Measurements from ENCODE around the gene IDH3G.

The IDH3G gene

DNA sequence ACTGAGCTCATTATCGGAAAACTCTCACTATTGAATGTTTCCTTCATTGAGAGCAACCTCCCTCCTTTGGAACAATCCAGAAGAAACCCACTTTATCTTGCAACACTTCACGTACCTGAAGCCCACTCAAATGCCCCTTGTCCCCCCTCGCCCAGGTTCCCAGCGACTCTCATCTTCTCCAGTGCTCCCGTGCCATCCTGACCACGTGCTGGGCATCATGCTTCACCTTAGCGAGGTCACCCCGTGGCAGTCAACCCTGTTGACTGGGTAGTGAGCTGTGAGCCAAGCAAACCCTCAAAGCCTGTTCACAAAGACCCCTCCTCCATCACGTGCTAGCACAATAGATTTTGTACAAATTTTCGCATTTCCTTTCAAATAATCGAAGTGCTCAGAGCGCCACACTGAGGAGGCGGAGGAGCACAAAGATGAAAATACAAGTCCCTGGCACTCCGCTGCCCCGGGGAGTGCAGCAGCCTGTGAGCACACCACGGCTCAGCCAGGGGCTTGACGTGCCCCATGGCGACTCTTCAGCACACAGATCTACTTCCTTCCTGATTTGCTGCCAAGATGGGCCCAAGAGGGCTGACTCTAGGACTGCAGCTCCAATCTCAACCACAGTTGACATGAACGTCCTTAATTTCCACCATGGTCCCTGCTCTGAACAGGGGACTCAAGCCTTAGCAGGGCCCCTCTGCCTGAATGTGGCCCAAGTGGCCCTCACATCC is 20.6 kb upstream of the IDH3G start:
- no peak for DNase-seq

DNA sequence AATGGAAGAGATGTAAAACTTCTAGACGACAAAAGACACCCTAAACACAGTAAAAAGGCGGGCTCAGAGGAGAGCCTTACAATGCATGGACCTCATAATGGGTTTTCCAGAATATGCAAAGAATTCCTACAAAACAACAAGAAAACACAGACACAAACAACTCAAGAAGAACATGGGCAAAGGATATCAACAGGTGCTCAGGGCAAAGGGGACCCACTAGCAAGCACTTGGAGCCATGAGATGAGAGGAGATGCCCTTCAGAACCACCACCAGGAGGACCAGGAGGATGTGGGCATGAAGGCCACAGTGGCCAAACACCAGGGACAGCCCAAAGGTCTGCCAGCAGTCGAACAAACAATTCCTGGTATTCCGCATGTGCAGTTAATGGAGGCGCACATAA is 19.0 kb upstream of the IDH3G start:
- DNase-seq, result no peak

DNA sequence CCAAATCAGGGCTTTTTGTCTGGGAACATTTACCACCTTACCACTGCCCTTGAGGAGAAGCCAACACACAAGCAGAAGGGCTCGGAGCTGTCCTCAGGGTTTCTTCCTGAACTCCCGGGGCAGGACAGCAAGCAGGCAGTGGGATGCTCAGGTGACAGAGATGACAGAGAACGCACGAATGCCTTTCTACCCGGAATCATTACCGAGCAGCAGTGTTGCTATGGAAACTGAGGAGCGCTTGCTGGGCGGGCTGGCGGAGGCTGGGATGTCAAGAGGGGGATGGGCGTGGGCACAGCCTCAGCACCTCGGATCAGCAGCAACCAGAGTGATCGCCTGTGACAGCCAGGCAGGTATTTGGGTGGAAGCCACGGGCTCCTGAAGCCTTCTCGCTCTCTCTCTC is 18.0 kb upstream of the IDH3G start:
- DNase-seq, result peak in 2 of 3 experiments; percentile 39 to 44

DNA sequence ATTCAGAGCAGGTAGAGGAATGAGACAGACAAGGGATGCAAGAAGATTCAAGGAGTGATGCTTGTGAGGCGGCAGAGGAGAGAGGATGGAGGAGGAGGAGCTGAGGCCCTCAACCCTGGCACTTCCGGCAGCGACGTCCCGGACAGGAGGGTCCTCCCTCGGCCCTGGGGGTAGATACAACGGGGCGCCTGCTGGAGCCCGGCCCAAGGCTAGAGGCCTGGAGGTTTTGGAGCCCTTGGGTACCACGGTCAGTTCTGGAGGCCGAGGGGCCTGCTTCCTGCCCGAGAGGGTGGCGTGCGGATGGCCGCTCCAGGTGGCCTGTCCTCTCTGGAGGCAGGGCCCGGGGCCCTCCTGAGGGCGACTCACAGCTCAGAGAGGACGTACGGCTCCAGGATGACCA is 13.8 kb upstream of the IDH3G start:
- no peak for DNase-seq

DNA sequence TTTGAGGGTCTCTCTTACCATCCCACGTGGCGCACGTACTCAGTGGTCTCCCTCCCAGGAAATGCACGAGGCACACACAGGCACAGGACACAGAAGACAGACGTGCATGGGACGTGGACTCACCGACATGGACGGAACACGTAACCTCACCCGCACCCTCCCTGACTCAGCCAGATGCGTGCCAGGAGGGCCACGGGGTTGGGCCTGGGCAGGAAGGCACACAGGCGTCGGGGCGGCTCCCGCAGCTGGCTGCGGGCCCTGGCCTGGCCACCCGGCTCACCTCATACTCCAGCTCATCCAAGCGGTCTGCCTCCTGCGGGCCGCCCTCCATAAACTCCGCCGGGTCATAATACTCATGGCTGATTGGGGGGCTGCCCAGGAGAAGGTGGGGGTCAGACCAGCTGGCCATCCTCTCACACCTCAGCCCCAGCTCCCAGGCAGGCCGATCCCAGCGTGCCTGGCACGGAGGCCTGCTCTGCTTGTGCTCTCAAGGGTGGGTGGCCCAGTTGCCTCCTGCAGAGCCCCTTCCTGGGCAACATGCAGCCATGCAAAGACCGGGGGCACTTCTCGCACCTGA is 12.9 kb upstream of the IDH3G start:
- DNase-seq, result no peak

DNA sequence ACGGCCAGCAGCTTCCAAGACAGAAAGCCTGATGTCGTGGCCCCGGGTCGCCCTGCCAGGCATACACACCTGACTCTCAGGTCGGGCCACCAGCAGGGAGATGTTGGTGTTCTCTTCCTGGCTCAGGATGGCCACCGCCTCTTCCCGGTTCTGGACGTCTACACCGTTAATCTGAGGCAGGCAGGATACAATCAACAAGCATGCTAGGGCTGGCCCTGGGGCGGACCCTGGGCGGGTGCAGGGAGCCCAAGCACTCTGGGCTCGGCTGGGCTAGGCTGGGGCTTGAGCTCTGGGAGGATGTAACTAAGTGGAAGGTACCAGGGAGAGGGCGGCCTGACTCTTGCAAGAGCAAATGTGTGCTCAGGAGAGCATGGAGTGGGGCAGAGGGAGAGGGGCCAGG is 11.3 kb upstream of the IDH3G start:
- no peak for DNase-seq

DNA sequence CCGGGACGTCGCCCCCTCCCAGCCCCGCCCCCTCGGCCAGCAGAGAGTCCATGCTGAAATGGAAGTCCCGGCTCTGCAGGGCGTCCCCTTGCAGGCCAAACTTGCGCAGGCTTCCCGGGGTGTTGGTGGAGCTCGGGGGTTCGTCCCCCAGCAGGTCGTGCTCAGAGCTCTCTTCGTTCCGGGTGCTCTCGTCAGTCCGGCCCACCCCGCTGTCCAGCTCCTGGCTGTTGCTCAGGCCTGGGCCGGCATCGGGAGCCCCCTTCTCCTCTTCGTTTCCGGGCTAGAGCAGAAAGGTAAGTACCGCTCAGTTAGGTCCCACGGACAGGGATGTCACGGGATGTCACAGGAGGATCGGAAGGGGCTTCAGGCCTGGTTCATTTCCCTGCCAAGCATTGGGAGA is 10.4 kb upstream of the IDH3G start:
- DNase-seq, result no peak

DNA sequence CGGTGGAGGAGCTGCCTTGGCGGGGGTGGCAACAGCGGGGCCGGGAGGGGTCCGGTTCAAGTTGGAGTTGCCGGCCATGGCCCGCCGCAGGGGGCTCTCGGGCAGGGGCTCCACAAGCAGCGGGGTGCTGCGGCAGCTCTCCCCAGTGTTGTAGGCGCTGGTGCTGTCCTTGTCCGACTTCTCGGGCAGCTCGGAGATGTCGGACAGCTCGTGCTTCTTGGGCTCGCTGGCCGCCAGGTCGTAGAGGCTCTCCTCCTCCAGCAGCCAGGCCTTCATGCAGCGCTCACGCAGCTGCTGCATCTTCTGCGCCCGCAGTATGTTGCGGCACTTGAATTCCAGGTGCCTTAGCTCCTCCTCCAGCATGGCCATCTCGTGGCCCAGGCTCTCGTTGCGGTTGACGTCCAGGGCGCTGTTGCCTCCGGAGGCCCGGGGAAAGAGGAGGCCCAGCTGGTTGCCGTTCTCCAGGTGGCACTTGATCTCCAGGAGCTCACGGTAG is 10.0 kb upstream of the IDH3G start:
- no peak for DNase-seq

DNA sequence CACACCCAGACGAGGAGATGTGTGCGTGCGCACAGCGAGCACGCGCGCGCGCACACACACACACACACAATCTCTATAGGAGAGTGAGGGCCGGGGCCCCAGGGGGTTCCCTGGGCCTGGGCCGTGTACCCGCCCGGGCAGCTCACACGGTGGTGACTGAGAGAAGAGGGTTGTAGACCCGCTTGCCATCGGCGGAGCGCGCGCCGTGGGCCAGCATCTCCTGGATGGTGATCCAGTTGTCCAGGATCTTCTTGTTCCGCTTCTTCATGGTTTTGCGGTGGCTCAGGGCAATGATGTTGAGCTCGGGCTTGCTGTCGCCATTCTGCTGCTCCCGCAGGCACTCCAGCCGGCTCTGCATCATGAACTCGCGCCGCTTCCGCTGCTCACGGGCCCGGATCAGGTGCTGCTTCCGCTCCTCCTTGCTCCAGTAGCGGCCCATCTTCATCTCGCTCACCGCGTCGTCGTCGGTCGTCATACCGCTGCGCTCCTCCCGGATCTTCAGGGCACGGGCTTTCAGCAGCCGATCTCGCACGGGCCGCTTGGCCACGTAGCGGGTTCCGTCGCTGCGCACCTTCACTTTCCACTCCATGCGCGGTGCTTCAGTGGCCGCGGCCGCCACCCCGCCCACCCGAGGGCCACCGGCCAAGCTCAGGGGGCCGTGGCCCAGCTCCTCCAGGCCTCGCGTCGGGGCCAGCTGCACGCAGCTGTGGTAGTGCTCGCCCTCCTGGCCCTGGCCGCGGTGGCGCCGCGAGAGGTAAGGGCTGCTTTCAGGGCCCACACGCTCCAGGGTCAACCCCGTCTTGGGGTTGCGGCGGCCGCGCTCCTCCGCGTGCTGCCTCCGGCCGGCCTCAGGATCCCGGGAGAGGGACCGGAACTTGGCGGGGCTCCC is 9.3 kb upstream of the IDH3G start:
- DNase-seq, result no peak

DNA sequence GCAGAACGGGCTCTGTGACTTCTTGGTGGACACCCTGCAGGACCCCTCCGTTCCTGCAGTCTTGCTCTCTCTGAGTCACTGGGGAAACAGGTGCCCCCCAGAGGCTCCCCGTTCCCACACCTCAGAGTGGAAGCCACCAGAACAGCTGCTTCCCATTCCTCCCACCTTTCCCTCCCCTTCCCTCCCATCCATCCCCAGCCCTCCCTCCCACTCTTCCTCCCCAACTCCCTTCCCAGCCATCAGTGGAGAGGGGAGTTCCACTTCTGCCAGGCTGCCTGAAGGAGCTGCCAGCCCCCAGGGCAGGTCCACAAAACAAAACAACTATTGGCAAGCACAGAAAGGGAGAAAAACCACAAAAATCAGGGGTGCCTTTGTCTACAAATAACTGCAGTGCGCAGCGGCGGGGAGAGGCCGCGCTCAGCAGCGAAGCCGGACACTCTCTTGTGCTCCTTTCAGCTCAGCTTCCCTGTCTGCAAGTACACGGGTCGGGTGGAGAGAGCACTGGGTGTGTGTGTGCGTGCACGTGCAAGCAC is 8.4 kb upstream of the IDH3G start:
- no peak for DNase-seq

DNA sequence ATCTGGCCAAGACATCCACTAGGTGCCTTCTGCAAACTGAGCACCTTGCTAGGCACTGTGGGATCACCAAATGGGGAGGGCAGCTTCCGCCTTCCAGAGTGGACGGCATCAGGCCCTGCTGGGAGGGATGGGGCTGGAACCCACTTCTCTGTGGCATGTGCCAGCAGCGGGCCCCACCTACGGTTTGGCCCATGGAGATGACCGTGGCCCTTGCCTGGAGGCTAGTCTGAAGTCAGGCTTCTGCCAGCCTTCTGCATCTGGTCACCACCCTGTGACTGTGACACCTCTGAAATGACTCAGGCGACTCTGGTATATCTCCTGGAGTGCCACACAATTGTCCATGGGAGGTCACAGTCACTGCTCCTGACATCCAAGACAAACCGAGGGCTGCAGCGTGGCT is 7.5 kb upstream of the IDH3G start:
- DNase-seq, result no peak

DNA sequence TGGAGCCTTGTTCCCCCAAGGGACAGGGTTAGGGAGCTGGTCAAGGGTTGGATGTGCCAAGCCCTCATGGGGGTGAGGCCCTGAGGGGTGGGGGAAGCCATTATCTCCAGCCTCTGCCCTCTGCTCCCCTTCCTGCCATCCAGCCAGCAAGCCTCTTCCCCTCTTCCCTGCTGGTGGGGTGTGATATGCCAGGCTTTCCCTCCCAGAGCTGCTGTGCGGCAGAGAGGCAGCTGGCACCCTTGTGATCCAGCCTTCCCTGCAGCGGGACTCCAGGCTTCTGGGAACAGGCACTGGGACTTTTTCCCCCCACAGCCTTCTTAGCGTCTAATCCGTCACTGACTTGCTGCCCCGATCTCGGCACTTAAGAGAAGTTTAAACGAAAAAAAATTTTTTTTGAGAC is 6.6 kb upstream of the IDH3G start:
- DNase-seq, result no peak

DNA sequence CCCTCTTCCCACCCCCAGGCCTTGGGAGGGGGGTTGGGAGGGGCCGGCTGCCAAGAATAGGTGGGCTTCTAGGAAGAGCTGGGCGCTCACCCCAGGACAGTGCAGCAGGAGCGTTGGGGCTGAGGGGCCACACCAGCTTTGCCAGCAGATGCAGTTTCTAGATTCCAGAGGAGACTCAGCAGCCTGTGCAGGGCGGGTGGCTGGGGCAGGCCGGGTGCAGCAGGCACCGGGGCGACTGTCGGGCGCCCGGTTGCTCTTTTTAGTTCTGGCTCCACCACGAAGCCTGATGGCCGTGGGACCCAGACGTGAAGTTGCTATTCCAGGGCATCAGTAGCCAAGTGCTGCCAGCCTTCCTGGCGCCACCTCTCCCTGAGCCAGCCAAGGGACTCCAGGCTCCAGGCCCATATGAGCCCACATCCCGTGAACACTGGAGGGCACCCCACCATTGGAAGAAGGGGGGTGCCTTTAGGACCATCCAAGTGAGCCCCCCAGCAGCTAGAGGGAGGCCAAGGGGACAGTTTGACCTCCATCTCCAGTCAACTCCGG is 6.1 kb upstream of the IDH3G start:
- DNase-seq, result no peak

DNA sequence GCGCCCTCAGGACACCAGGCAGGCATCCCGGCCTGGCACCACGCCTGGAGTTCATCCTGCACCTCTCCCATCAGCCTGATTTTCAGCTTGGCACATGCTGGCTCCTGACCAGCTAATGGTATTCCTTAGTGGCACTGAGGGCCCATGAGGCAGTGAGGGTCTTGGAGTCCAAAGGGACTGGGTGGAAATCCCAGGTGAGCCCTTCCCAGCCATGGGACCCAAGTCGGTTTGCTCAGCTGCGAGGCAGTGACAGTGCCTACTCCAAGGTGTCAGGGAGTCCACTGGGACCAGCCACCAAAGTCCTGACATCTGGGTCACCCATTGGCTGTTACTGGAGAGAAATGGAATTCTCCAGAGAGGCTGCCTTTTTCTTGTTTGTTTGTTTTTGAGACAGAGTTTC is 5.2 kb upstream of the IDH3G start:
- no peak for DNase-seq

DNA sequence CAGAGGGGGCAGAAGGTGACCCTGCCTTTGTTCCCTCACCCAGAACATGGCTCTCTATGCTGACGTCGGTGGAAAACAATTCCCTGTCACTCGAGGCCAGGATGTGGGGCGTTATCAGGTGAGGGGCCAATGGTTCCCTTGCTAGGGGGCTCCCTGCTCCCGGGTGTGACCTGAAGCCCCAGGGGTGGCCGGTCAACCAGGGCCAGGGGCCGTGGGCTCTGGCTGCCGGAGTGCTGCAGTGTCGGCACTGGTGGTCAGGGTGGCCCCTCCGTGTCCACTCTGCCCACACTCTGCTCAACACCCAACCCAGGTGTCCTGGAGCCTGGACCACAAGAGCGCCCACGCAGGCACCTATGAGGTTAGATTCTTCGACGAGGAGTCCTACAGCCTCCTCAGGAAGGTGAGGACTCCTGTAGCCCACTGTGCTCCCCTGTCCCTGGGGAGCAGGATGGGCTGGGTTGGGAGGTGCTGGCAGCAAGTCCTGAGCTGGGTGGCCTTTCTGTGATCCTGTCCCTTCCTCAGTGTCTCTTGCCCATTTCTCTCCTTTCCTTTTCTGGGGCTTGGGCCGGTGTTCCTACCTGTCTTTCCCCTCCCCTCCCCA is 3.3 kb upstream of the IDH3G start:
- no peak for DNase-seq

DNA sequence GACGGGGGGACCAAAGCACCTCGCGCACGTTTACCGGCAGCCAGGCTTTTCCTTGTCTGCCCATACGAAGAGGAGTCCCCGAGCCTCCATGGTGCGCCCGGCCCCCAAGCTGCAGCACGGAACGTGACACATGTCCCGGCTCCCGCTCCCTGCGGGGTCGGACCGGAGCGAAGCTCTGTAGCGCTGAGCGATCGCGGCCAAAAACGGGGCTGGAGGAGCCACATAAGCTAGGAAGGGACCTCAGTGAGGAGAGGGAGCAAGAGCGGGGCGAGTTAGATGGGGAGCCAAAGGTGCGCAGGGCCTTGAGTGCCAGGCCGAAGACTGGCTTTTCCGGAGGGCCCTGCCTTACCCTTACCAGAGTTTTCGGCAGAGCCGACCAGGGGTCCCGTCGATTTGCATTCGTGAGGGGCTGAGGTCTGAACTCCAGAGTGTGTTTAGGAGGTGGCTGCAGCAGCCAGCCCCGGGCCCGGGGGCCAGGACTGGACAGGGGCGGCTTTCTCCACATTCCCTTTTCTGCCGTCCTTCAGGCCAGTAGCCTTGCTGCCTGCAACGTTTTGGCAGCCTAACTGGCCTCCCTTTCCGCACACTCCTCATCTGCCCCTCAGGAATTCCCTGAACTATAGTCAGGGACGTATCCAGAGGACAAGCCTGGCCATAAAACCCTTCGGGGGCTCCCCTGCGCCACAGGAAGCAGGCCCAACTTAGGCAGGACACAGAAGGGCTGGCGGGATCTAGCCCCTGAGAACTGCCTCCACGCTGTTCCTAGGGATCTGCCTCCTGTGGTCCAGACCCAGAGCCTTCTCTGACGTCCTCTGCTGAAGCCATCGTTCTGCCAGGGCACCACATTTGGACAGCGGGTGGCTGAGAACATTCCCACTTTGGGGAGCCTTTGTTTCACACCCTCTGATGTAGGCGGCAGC is 982 bp upstream of the IDH3G start:
- DNase-seq, result peak in 1 of 3 experiments; percentile 32

DNA sequence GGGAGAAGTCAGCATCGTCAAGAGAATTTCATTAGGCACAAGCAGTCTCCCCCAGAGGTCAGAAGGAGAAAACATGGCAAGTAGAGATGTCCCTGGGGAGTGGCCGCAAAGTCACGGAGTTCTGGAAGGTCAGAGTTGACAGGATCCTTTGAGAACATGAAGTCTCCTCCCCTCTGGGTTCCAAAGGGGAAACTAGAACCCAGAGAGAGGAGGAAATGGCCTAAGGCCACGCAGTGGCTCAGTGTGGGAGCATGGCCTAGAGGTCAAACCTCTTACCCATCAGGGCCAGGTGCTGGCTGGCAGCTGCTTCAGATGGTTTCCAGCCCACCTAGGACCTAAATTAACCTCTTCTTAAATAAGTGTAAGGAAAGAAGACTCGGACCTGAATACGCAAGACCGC is 884 bp downstream of the IDH3G start:
- no peak for DNase-seq

DNA sequence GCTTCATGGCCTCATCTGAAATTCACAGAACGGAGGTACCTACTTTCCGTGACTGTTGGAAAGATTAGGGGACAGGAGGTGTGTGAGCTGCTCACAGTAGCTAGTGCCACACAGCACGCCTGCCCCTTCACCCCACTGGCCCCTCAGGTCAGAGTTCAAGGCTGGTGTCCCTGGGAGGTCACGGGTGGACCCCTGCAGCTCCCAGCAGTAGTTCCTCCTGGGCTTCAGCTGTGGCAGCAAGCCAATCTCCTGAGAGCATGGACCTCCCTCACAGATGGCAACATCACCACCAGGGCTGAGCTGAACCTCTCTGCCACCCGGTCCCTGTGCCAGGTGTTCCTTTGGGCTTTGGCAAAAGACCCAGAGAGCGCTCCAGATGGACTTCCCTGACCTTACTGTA is 1.8 kb downstream of the IDH3G start:
- no peak for DNase-seq

DNA sequence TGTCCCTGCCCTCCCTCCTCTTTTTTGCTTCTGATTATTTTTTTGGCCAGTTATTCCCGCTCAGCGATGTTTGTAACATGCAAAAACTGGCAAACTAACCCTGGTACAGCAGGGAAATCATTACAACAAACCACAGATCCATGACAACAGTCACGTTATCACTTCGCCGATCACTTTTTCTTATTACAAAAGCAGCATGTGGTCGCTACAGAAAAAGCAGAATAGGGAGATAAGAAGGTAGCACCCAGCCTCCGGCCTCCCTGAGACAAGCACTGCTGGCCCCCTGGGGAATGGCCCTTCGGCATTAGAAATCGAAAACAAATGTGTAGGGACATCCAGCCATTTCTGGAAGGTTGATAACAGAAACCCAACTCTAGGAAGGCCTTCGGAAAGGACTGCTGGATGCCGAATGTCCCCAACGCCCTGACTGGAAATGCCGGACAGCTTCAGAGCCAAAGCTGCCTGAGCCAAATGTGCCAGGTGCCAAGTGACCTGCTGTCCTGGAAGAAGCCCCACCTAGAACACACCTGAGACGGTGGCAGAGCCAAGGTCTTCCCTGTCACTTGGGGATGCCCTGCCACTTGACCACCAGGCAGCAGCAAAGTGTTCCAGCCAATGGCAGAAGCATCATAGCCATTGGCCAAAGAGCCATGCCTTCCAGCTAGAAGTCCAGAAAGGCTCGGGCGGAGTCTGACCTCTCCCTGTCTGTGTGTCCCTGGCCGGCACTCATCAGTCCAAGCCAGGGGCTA is 2.9 kb downstream of the IDH3G start:
- no peak for DNase-seq

DNA sequence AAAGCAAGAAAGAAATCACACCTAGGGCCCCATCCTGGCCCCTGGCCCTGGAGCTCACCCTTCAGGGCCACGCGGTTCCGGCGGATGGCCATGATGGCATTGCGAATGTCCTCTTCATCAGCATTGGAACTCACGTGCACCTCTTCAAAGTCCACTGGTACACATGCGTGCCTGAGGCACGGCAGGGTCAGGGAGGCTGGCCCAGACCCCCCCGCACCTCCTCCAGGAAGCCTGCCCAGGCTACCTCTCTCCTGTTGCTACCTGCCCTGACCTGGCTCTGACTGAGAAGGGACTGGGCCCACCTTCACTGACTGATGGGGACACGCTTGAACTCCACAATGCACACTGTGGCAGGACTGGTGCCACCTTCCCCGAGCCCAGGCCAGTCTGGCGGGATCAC is 4.5 kb downstream of the IDH3G start:
- no peak for DNase-seq

DNA sequence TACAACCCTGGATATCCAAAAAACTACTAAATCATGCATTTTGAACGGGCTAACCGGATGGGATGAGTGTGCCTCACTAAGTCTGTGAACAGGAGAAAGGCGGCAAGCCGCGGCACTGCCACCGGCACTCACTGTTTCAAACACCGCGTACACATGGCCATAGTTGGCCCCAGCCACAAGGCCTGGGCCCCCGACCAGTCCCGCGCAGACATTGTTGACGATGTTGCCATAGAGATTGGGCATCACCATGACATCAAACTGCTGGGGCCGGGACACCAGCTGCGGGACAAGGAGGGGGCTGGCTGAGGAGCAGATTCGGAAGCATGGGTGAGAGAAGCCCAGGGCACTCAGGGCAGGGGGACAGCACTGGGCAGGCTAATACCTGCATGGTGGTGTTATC is 7.5 kb downstream of the IDH3G start:
- DNase-seq, result no peak
